COLO668 (cell line): ENCODE measurements around the gene PREX1.

Source experiments
- DNase-seq: peaks from one replicate; lab custom pipeline; 2025; ENCODE audit not compliant: unreplicated experiment; lab: John Stamatoyannopoulos, UW

Gene PREX1

GRCh38 chr20:48626938-48627736 is 200.7 kb downstream of the PREX1 start:
- no peak for DNase-seq

- DNase-seq, result no peak
These were observed 201.4 kb downstream of the PREX1 start for GRCh38 chr20:48626226-48626937.

DNA sequence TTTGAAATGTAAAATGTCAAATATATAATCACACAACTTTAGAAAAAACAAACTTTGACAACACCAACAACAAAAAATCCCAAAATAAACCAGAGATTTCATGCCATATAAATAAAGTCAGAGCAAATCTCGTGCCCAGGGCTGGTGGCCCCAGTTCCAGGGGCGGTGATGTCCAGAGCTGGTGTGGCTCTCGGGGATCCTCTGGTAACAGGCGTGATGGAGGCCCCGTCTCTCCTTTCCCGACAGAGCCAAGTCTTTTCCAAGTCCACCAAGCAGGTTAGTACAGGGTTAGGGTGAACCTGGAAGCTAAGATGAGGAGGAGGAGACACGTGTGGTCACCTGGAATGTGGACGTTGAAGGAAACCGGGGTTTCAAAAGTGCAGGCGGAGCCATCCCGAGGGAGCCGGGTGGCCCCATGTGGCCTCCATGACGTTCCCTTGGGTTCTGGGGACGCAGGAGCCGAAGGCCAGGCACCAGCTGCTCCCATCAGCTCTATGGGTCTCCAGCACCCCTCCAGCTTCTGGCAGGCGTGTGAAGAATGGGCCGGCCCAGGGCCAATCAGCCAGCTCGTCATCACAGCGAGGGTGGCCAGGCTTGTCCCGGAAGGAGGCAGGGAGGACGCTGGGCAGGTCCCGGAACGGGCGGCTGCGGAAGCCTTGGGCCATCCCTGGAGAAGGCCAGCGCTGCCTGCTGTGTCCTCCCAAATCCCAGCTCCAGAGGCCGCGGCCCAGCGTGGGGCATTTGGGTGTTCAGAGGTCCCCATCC is 202.5 kb downstream of the PREX1 start:
- DNase-seq, result no peak

GRCh38 chr20:48624315-48625020 is 203.3 kb downstream of the PREX1 start:
- no peak for DNase-seq

DNA sequence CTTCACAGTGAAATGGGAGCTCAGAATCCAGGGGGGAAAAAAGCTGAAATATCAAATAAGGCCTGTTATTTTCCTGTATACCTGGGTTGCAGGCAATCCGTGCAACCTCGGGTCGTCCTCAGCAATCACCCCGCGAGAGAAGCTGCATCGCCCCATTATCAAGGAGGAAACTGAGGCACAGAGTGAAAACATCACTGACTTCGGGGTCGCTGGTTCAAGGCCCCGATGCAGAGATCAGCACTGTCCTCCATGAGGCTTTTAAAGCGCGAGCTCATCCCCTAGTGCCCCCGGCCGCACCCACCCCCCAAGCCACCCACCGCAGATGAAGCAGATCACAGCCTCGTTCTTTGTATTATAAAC is 203.9 kb downstream of the PREX1 start:
- DNase-seq, result no peak

- no peak for DNase-seq
These were observed 204.5 kb downstream of the PREX1 start for GRCh38 chr20:48623176-48623905.

GRCh38 chr20:48622421-48622820 is 205.4 kb downstream of the PREX1 start:
- no peak for DNase-seq

- DNase-seq, result no peak
These were observed 206.3 kb downstream of the PREX1 start for GRCh38 chr20:48621376-48622078.

- peak; percentile 59 for DNase-seq
These were observed 207.1 kb downstream of the PREX1 start for GRCh38 chr20:48620507-48621375.

DNA sequence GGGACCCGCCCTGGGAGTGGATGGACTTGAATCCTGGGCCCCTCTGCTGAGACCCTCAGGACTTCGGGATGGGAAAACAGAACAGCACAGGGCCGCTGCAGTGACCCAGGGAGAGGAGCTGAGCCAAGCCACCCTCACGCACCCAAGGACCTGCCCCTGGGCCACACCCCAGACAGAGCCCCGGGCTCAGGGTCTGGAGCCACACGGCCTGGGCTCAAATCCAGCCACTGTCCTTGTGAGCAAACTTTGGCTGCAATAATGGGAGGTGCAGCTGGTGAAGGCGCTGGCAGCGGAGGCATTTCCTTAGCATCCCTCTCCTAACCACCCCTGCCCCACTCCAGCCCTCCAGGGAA is 207.7 kb downstream of the PREX1 start:
- no peak for DNase-seq

- no peak for DNase-seq
These were observed 208.4 kb downstream of the PREX1 start for GRCh38 chr20:48619126-48620101.

DNA sequence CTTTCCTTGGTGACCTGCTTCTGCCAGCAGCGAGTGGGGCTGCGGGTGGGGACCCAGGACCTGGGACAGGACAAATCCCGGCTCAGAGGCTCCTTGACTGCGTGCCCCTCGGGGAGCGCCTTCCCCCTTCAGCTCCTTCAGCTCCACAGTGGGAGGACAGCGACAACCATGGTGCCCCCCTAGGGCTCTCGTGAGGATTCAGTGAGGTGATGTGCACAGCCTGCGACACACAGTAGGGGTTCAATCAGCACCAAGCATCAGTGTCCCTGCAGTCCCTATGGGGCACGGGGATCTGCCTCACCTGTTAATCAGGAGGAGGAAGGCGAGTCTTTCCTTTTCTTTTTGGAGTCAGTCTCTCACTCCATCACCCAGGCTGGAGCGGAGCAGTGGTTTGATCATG is 209.2 kb downstream of the PREX1 start:
- no peak for DNase-seq

- no peak for DNase-seq
These were observed 209.7 kb downstream of the PREX1 start for GRCh38 chr20:48618052-48618451.

DNA sequence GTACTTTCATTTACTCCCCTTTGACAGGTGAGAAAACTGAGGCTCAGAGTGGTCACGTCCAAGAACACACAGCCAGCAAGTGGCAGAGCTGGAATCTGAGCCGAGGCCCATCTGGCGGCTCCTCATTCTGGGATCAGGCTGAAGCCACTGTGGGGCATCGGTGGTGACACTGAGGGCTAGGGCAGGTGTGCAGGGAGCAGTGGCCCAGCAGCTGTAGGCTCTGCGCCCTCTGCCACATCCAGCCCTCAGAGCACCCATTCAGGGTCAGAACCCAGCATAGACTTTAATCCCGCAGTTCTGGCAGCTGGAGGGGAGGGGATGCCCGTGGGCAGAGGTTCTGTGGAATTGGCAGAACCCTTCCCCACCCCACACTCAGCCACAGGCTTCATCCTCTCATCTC is 210.3 kb downstream of the PREX1 start:
- DNase-seq, result no peak

DNA sequence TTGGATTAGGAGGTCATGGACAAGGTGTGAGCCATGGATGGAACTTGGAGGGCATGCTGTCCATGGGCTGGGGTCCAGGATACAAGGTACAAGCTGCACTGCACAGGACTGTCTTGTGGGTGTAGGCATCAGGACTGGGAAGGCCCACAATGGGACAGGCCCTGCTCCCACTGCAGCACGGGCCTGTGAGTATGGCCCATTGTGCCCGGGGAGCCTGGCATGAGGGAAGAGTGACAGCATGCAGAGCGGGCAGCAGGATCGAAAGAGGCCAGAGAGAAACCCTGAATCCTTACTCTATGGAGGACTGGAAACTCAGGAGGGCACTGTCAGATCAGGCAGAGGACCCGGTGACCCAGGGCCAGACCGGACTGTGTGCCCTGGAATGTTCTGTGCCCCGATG is 211.3 kb downstream of the PREX1 start:
- no peak for DNase-seq

DNA sequence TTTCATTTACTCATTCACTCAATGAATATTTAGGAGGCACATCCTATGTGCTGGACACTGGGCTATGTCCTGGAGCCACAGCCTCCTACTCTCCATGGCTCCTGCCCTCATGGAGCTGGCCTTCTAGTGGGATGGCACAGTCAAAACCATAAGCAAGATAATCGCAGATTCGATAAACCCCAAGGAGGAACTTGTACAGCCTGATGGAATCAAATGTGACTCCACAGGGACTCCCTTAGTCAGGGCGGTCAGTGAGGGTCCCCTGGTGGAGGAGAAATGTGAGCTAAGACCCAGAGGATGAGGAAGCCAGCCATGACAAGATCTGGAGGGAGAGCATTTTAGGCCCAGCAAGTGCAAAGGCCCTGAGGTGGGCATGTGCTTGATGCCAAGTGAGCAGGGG is 211.9 kb downstream of the PREX1 start:
- no peak for DNase-seq

DNA sequence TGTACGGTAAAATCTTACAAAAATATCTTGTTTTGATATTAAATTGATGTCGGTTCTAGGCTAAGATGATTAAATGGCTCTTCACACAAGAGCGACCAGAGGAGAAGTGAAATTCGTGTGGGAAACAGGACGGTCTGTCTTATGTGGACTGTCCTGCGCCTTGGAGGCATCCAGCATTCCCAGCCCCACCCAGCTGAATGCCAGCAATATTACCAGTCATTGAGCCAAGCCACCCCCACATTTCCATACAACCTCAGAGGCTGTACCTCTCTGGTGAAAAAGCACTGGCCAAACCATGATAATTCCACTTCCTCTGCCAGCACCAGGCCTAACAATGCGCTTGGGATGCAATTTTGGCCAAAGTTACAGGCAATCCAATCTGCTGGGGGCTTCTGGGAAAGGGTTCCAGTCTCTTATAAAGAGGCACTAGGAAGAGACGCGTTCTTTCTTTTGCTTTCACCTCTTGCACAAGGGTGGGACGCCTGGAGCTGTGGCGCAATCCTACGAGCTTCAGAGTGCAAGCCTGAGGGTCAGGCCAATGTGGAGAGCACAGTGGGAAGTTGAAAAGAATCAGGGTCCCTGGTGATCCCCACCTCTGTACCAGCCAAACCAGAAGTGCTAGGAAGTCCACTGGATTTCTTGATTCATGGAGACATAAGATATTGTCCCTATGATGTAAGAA is 213.1 kb downstream of the PREX1 start:
- DNase-seq, result no peak
